Stimulated activated CD8-positive, alpha-beta memory T cell treated with anti-CD3 and anti-CD28 coated beads, Interleukin-4, amount 100 ng/mL, for 1 hour (primary cell): ENCODE measurements around the gene TAF11L10.
"Not testable (repeated sequence)": the region's sequence is repeated elsewhere in the genome, so short reads cannot be mapped to it uniquely, and the experiment has no call there.

ENCODE experiments used
- DNase-seq, 2 donors: peaks; one replicate each; pipeline ENCODE4 v3.0.0-alpha.2; 2020; ENCODE audit warnings: low read depth in 2 of 2, low spot score in 1 of 2

The TAF11L10 gene

GRCh38 chr5:17597728-17598127 lies at the start of gene TAF11L10:
Gene TAF11L10 (minus strand): TSS chr5:17597828.
- DNase-seq: not testable (repeated sequence)

GRCh38 chr5:17634160-17634559 lies 36.5 kb upstream of the TAF11L10 start, which contains the start of gene TAF11L14:
Gene TAF11L14 (plus strand): TSS chr5:17634460.
- no peak for DNase-seq

- not testable (repeated sequence) for DNase-seq
These were observed 34.2 kb upstream of the TAF11L10 start, which contains the start of gene TAF11L13 for GRCh38 chr5:17631788-17632187. Gene TAF11L13 (plus strand): TSS chr5:17632088.

GRCh38 chr5:17625686-17626085 lies 28.1 kb upstream of the TAF11L10 start:
- DNase-seq: no peak

GRCh38 chr5:17620627-17621026 lies 23.0 kb upstream of the TAF11L10 start:
- DNase-seq: no peak

GRCh38 chr5:17619354-17619753 lies 21.7 kb upstream of the TAF11L10 start:
- DNase-seq: no peak

GRCh38 chr5:17614872-17615605 lies 17.4 kb upstream of the TAF11L10 start:
- DNase-seq: no peak

- not testable (repeated sequence) for DNase-seq
These were observed 12.5 kb upstream of the TAF11L10 start, which contains the start of gene TAF11L12 for GRCh38 chr5:17610092-17610491. Gene TAF11L12 (plus strand): TSS chr5:17610392.

- DNase-seq: not testable (repeated sequence)
These were observed 9.8 kb upstream of the TAF11L10 start for GRCh38 chr5:17607461-17607860.

GRCh38 chr5:17604951-17605350 lies 7.3 kb upstream of the TAF11L10 start:
- DNase-seq: no peak

- not testable (repeated sequence) for DNase-seq
These were observed 6.3 kb upstream of the TAF11L10 start, which contains the start of gene TAF11L11 for GRCh38 chr5:17603880-17604279. Gene TAF11L11 (plus strand): TSS chr5:17604183.

GRCh38 chr5:17594255-17594654 lies 3.4 kb downstream of the TAF11L10 start, which contains the start of gene TAF11L9:
Gene TAF11L9 (minus strand): TSS chr5:17594394.
- not testable (repeated sequence) for DNase-seq

- not testable (repeated sequence) for DNase-seq
These were observed 6.8 kb downstream of the TAF11L10 start, which contains the start of gene TAF11L8 for GRCh38 chr5:17590860-17591259. Gene TAF11L8 (minus strand): TSS chr5:17590960.

- not testable (repeated sequence) for DNase-seq
These were observed 12.0 kb downstream of the TAF11L10 start, which contains the start of gene TAF11L7 for GRCh38 chr5:17585658-17586057. Gene TAF11L7 (minus strand): TSS chr5:17585758.
